ENCODE measurements around the gene EBF3.

DNA sequence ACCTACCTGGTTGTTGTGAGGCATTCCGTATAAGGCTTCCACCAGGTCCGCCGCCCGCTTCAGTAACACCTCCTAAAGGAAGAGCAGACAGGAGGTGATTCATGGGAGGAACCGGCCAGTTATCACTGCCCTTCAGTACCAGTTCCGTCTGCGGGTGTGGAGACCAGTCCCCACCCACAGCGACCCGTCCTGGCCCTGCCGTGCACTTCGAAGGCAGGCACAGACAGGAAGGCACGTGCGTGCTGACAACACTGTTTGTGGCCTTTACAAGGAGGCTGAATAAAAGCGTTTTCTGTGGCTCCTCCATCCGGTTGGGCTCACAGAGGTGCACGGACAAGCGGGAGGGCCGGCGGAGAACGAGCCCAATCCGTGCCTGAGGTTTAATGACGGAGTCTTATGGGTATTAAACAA, 120.9 kb downstream of the EBF3 start:
- TF ChIP-seq TAF1 (IDR thresholded peaks at IDR 0.05; ENCODE audit: borderline replicate concordance, insufficient read depth, low read length) (no peak), POLR2AphosphoS5 (IDR thresholded peaks at IDR 0.05; ENCODE audit: low read depth, low read length) (no peak)
- TF ChIP-seq, protein P1, sequence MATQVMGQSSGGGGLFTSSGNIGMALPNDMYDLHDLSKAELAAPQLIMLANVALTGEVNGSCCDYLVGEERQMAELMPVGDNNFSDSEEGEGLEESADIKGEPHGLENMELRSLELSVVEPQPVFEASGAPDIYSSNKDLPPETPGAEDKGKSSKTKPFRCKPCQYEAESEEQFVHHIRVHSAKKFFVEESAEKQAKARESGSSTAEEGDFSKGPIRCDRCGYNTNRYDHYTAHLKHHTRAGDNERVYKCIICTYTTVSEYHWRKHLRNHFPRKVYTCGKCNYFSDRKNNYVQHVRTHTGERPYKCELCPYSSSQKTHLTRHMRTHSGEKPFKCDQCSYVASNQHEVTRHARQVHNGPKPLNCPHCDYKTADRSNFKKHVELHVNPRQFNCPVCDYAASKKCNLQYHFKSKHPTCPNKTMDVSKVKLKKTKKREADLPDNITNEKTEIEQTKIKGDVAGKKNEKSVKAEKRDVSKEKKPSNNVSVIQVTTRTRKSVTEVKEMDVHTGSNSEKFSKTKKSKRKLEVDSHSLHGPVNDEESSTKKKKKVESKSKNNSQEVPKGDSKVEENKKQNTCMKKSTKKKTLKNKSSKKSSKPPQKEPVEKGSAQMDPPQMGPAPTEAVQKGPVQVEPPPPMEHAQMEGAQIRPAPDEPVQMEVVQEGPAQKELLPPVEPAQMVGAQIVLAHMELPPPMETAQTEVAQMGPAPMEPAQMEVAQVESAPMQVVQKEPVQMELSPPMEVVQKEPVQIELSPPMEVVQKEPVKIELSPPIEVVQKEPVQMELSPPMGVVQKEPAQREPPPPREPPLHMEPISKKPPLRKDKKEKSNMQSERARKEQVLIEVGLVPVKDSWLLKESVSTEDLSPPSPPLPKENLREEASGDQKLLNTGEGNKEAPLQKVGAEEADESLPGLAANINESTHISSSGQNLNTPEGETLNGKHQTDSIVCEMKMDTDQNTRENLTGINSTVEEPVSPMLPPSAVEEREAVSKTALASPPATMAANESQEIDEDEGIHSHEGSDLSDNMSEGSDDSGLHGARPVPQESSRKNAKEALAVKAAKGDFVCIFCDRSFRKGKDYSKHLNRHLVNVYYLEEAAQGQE (IDR thresholded peaks at IDR 0.05; ENCODE audit: insufficient read depth in 1 of 2, low read depth in 2 of 2, low read length in 2 of 2) = no peak

Data from PFSK-1 (cell line).